Brain microvascular endothelial cell (primary cell): ENCODE results near the gene TELO2.

Experiments used
- DNase-seq: peaks from one replicate; pipeline ENCODE4 v3.0.0-alpha.2; 2020
- H3K27ac ChIP-seq: fragments of 250-450 bp; sonication (Bioruptor Pico); 2 replicates; pipeline ENCODE4 v1.5.1; 2020; ENCODE audit warnings: mild to moderate bottlenecking, moderate library complexity
- H3K27me3 ChIP-seq: fragments of 250-450 bp; sonication (Bioruptor Pico); replicated peaks from 2 replicates; pipeline ENCODE4 v1.5.1; 2020; ENCODE audit warnings: mild to moderate bottlenecking
- H3K36me3 ChIP-seq: fragments of 250-450 bp; sonication (Bioruptor Pico); replicated peaks from 2 replicates; pipeline ENCODE4 v1.5.1; 2020; ENCODE audit warnings: mild to moderate bottlenecking
- H3K4me3 ChIP-seq: 2 replicates; pipeline ENCODE4 v1.5.1; 2011; ENCODE audit warnings: low read depth, mild to moderate bottlenecking, control low read depth, low read length, moderate library complexity
- in situ Hi-C: cut with HindIII; loops from 2 replicates; pipeline ENCODE4 v1.10.0; 2017; ENCODE audit warnings: low sequenced_read_pairs, low pct_ligation_motif_present
- TF ChIP-seq, protein P1 (sequence below): IDR thresholded peaks from 2 replicates; pipeline ENCODE4 v1.5.1; 2011; ENCODE audit warnings: low read depth, mild to moderate bottlenecking, moderate library complexity, low read length, control low read depth, inconsistent platforms; ENCODE audit errors: missing control alignments

TELO2 gene

GRCh38 chr16:1499756-1500464 lies 6.8 kb downstream of the TELO2 start:
- in situ Hi-C loops = no loop called here
- TF ChIP-seq, protein P1, sequence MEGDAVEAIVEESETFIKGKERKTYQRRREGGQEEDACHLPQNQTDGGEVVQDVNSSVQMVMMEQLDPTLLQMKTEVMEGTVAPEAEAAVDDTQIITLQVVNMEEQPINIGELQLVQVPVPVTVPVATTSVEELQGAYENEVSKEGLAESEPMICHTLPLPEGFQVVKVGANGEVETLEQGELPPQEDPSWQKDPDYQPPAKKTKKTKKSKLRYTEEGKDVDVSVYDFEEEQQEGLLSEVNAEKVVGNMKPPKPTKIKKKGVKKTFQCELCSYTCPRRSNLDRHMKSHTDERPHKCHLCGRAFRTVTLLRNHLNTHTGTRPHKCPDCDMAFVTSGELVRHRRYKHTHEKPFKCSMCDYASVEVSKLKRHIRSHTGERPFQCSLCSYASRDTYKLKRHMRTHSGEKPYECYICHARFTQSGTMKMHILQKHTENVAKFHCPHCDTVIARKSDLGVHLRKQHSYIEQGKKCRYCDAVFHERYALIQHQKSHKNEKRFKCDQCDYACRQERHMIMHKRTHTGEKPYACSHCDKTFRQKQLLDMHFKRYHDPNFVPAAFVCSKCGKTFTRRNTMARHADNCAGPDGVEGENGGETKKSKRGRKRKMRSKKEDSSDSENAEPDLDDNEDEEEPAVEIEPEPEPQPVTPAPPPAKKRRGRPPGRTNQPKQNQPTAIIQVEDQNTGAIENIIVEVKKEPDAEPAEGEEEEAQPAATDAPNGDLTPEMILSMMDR = no peak
- Histone ChIP-seq H3K4me3 (no peak overlapping the region), H3K27me3 (no peaks in the 10 kb centered on the region), H3K27ac (no peak overlapping the region), H3K36me3 (peaks cover 37% of the 10 kb centered on the region)
- DNase-seq = no peak

GRCh38 chr16:1500465-1501150 lies 7.4 kb downstream of the TELO2 start:
- Histone ChIP-seq H3K27ac (no peak overlapping the region), H3K36me3 (peaks cover 35% of the 10 kb centered on the region), H3K27me3 (no peaks in the 10 kb centered on the region), H3K4me3 (no peak overlapping the region)
- TF ChIP-seq, protein P1 = no peak
- no peak for DNase-seq
- in situ Hi-C loops = no loop called here

- no peak overlapping the region for H3K4me3 ChIP-seq
- no peaks in the 10 kb centered on the region for H3K27me3 ChIP-seq
- H3K27ac ChIP-seq = no peak overlapping the region
- TF ChIP-seq, protein P1 = no peak
- peaks cover 33% of the 10 kb centered on the region for H3K36me3 ChIP-seq
- no peak for DNase-seq
- in situ Hi-C loops = no loop called here
Observed at GRCh38 chr16:1501630-1502029, 8.5 kb downstream of the TELO2 start.

GRCh38 chr16:1502092-1503004 lies 9.2 kb downstream of the TELO2 start:
- H3K4me3 ChIP-seq = no peak overlapping the region
- no peaks in the 10 kb centered on the region for H3K27me3 ChIP-seq
- H3K27ac ChIP-seq = no peak overlapping the region
- DNase-seq = no peak
- TF ChIP-seq, protein P1 = no peak
- H3K36me3 ChIP-seq = peaks cover 33% of the 10 kb centered on the region
- in situ Hi-C loops = no loop called here

DNA sequence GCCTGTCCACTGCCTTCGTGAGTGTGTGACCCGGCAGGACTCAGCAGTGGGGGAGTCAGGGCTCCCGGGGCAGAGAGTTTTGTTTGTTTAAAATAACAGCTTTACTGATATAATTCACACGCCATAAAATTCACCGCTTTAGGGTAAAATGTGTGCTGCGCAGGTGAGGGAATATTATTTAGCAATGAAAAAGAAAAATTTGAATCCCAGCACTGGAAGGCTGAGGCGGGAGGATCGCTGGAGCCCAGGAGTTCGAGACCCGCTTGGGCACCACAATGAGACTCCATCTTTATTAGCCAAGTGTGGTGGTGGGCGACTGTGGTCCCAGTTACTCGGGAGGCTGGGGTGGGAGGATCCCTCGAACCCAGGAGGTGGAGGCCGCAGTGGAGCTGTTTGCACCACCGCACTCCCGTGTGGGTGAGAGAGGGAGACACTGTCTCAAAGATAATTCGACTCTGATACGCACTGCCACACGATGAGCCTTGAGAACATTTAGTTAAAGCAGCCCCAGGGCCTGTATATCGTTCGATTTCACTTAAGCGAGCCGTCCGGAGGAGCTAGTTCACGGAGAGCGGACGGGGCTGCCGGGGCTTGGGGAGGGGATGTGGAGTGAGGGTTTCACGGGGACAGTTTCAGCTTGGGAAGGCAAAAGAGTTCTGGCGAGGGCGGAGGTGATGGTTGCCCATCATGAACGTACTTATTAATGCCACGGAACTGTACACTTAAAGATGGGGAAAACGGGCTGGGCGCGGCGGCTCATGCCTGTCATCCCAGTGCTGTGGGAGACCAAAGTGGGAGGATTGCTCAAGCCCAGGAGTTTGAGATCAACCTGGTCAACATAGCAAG lies 10.2 kb downstream of the TELO2 start:
- TF ChIP-seq, protein P1 = no peak
- Histone ChIP-seq H3K4me3 (no peak overlapping the region), H3K36me3 (peaks cover 33% of the 10 kb centered on the region), H3K27me3 (no peaks in the 10 kb centered on the region), H3K27ac (no peak overlapping the region)
- in situ Hi-C loops = no loop called here
- DNase-seq = no peak
